Activated naive CD8-positive, alpha-beta T cell treated with anti-CD3 and anti-CD28 coated beads, Interleukin-2, amount 50 U/mL, for 24 hours (primary cell): ENCODE data around the gene CCDC3.

Source experiments
- ATAC-seq: fragments of 150-1000 bp; cut with Tn5 transposase; one replicate; pipeline ENCODE4 v1.10.0; 2021
- DNase-seq: peaks from one replicate; pipeline ENCODE4 v3.0.0; 2021
- H3K27ac Mint-ChIP-seq: one replicate; pipeline ENCODE4 v1.8.0; 2021; ENCODE audit warnings: mild to moderate bottlenecking, mixed read lengths
- H3K27me3 Mint-ChIP-seq: one replicate; pipeline ENCODE4 v1.8.0; 2021; ENCODE audit warnings: mixed read lengths
- H3K36me3 Mint-ChIP-seq: one replicate; pipeline ENCODE4 v1.8.0; 2021; ENCODE audit warnings: low read depth, mixed read lengths
- H3K4me1 Mint-ChIP-seq: one replicate; pipeline ENCODE4 v1.8.0; 2021; ENCODE audit warnings: mixed read lengths
- H3K4me3 Mint-ChIP-seq: one replicate; pipeline ENCODE4 v1.8.0; 2021; ENCODE audit warnings: mild to moderate bottlenecking, moderate library complexity, mixed read lengths
- H3K9me3 Mint-ChIP-seq: one replicate; pipeline ENCODE4 v1.8.0; 2021; ENCODE audit warnings: mixed read lengths

CCDC3 gene

GRCh38 chr10:12980713-12981306 is 20.7 kb downstream of the CCDC3 start:
- ATAC-seq (no peak), DNase-seq (no peak)
- Mint-ChIP-seq H3K4me1 (peaks cover 14% of the 10 kb centered on the region), H3K27me3 (peaks cover 35% of the 10 kb centered on the region), H3K27ac (no peak overlapping the region), H3K36me3 (no peaks in the 10 kb centered on the region), H3K4me3 (no peak overlapping the region), H3K9me3 (peaks cover 6% of the 10 kb centered on the region)

GRCh38 chr10:12980102-12980661 is 21.3 kb downstream of the CCDC3 start:
- DNase-seq (no peak), ATAC-seq (no peak)
- peaks cover 35% of the 10 kb centered on the region for H3K27me3 Mint-ChIP-seq
- peaks cover 14% of the 10 kb centered on the region for H3K4me1 Mint-ChIP-seq
- H3K36me3 Mint-ChIP-seq, result no peaks in the 10 kb centered on the region
- H3K27ac Mint-ChIP-seq, result no peak overlapping the region
- H3K4me3 Mint-ChIP-seq, result no peak overlapping the region
- peaks cover 6% of the 10 kb centered on the region for H3K9me3 Mint-ChIP-seq

GRCh38 chr10:12978891-12979290 is 22.6 kb downstream of the CCDC3 start:
- Mint-ChIP-seq H3K4me3 (no peak overlapping the region), H3K36me3 (no peaks in the 10 kb centered on the region), H3K27ac (no peak overlapping the region), H3K27me3 (peaks cover 37% of the 10 kb centered on the region), H3K9me3 (no peaks in the 10 kb centered on the region), H3K4me1 (peaks cover 8% of the 10 kb centered on the region)
- ATAC-seq (no peak), DNase-seq (no peak)

GRCh38 chr10:12975906-12976305 is 25.6 kb downstream of the CCDC3 start:
- Mint-ChIP-seq H3K27me3 (peaks cover 35% of the 10 kb centered on the region), H3K4me1 (no peaks in the 10 kb centered on the region), H3K27ac (no peak overlapping the region), H3K9me3 (no peaks in the 10 kb centered on the region), H3K36me3 (no peaks in the 10 kb centered on the region), H3K4me3 (no peak overlapping the region)
- DNase-seq (no peak), ATAC-seq (no peak)

- no peak for ATAC-seq
- no peak overlapping the region for H3K27ac Mint-ChIP-seq
- no peak for DNase-seq
- H3K4me1 Mint-ChIP-seq, result no peaks in the 10 kb centered on the region
- peaks cover 34% of the 10 kb centered on the region for H3K27me3 Mint-ChIP-seq
- no peak overlapping the region for H3K4me3 Mint-ChIP-seq
- H3K36me3 Mint-ChIP-seq, result no peaks in the 10 kb centered on the region
- H3K9me3 Mint-ChIP-seq, result no peaks in the 10 kb centered on the region
Measured at GRCh38 chr10:12975266-12975665, 26.2 kb downstream of the CCDC3 start.

GRCh38 chr10:12974491-12975199 is 26.9 kb downstream of the CCDC3 start:
- ATAC-seq (no peak), DNase-seq (no peak)
- H3K9me3 Mint-ChIP-seq, result no peaks in the 10 kb centered on the region
- H3K27ac Mint-ChIP-seq, result no peak overlapping the region
- H3K4me1 Mint-ChIP-seq, result no peaks in the 10 kb centered on the region
- no peak overlapping the region for H3K4me3 Mint-ChIP-seq
- H3K27me3 Mint-ChIP-seq, result peaks cover 30% of the 10 kb centered on the region
- no peaks in the 10 kb centered on the region for H3K36me3 Mint-ChIP-seq

GRCh38 chr10:12974078-12974477 is 27.4 kb downstream of the CCDC3 start:
- H3K27me3 Mint-ChIP-seq, result peaks cover 26% of the 10 kb centered on the region
- no peaks in the 10 kb centered on the region for H3K4me1 Mint-ChIP-seq
- peaks cover 1% of the 10 kb centered on the region for H3K9me3 Mint-ChIP-seq
- no peak overlapping the region for H3K27ac Mint-ChIP-seq
- no peak for DNase-seq
- ATAC-seq, result no peak
- no peak overlapping the region for H3K4me3 Mint-ChIP-seq
- H3K36me3 Mint-ChIP-seq, result no peaks in the 10 kb centered on the region

GRCh38 chr10:12973149-12973718 is 28.3 kb downstream of the CCDC3 start:
- H3K36me3 Mint-ChIP-seq, result peaks cover 1% of the 10 kb centered on the region

GRCh38 chr10:12972146-12972545 is 29.4 kb downstream of the CCDC3 start:
- Mint-ChIP-seq H3K4me1 (no peaks in the 10 kb centered on the region), H3K27me3 (peaks cover 11% of the 10 kb centered on the region), H3K27ac (no peak overlapping the region), H3K4me3 (no peak overlapping the region), H3K36me3 (peaks cover 4% of the 10 kb centered on the region), H3K9me3 (peaks cover 21% of the 10 kb centered on the region)
- ATAC-seq (no peak), DNase-seq (no peak)

More at GRCh38 chr10:12973149-12973718, 28.3 kb downstream of the CCDC3 start:
- Mint-ChIP-seq H3K4me3 (no peak overlapping the region), H3K4me1 (no peaks in the 10 kb centered on the region), H3K9me3 (peaks cover 10% of the 10 kb centered on the region), H3K27ac (no peak overlapping the region), H3K27me3 (peaks cover 19% of the 10 kb centered on the region)
- ATAC-seq (peak; percentile 28), DNase-seq (no peak)

- no peak for ATAC-seq
- peaks cover 7% of the 10 kb centered on the region for H3K27me3 Mint-ChIP-seq
- peaks cover 28% of the 10 kb centered on the region for H3K9me3 Mint-ChIP-seq
- H3K36me3 Mint-ChIP-seq, result peaks cover 4% of the 10 kb centered on the region
- no peak overlapping the region for H3K4me3 Mint-ChIP-seq
- DNase-seq, result no peak
- H3K4me1 Mint-ChIP-seq, result no peaks in the 10 kb centered on the region
- no peak overlapping the region for H3K27ac Mint-ChIP-seq
Measured at GRCh38 chr10:12971001-12971788, 30.3 kb downstream of the CCDC3 start.

- ATAC-seq, result no peak
- Mint-ChIP-seq H3K4me3 (no peak overlapping the region), H3K27me3 (peaks cover 6% of the 10 kb centered on the region), H3K36me3 (peaks cover 4% of the 10 kb centered on the region), H3K27ac (no peak overlapping the region), H3K4me1 (no peaks in the 10 kb centered on the region), H3K9me3 (peaks cover 28% of the 10 kb centered on the region)
- no peak for DNase-seq
Measured at GRCh38 chr10:12969951-12970350, 31.6 kb downstream of the CCDC3 start.

- H3K4me1 Mint-ChIP-seq, result no peaks in the 10 kb centered on the region
- H3K27me3 Mint-ChIP-seq, result peaks cover 11% of the 10 kb centered on the region
Measured at GRCh38 chr10:12966067-12966466, 35.4 kb downstream of the CCDC3 start.

GRCh38 chr10:12965571-12965970 is 35.9 kb downstream of the CCDC3 start:
- Mint-ChIP-seq H3K27me3 (peaks cover 11% of the 10 kb centered on the region), H3K9me3 (peaks cover 28% of the 10 kb centered on the region), H3K27ac (no peak overlapping the region), H3K4me3 (no peak overlapping the region), H3K36me3 (peaks cover 4% of the 10 kb centered on the region), H3K4me1 (no peaks in the 10 kb centered on the region)
- no peak for DNase-seq
- ATAC-seq, result no peak

More at GRCh38 chr10:12966067-12966466, 35.4 kb downstream of the CCDC3 start:
- DNase-seq, result no peak
- ATAC-seq, result peak; percentile 65
- H3K9me3 Mint-ChIP-seq, result peaks cover 28% of the 10 kb centered on the region
- H3K27ac Mint-ChIP-seq, result no peak overlapping the region
- no peak overlapping the region for H3K4me3 Mint-ChIP-seq
- peaks cover 4% of the 10 kb centered on the region for H3K36me3 Mint-ChIP-seq

- Mint-ChIP-seq H3K4me1 (no peaks in the 10 kb centered on the region), H3K4me3 (no peak overlapping the region), H3K36me3 (peaks cover 1% of the 10 kb centered on the region), H3K9me3 (peaks cover 13% of the 10 kb centered on the region), H3K27me3 (peaks cover 13% of the 10 kb centered on the region), H3K27ac (no peak overlapping the region)
- ATAC-seq (no peak), DNase-seq (no peak)
Measured at GRCh38 chr10:12962556-12962955, 39.0 kb downstream of the CCDC3 start.
